GM19463 (cell line): ENCODE data around the gene MICAL3.

ENCODE experiments used
- ATAC-seq: cut with Tn5 transposase; IDR thresholded peaks from one replicate; pipeline ENCODE4 v1.9.1; 2021; ENCODE audit warnings: mild to moderate bottlenecking, moderate library complexity; ENCODE audit not compliant: unreplicated experiment

Gene MICAL3

GRCh38 chr22:17918840-17919239 is 105.5 kb downstream of the MICAL3 start:
- no peak for ATAC-seq

- no peak for ATAC-seq
Measured at GRCh38 chr22:17917490-17917983, 106.8 kb downstream of the MICAL3 start.

- ATAC-seq = no peak
Measured at GRCh38 chr22:17916226-17916889, 108.0 kb downstream of the MICAL3 start.

- ATAC-seq = no peak
Measured at GRCh38 chr22:17915676-17916075, 108.7 kb downstream of the MICAL3 start.

DNA sequence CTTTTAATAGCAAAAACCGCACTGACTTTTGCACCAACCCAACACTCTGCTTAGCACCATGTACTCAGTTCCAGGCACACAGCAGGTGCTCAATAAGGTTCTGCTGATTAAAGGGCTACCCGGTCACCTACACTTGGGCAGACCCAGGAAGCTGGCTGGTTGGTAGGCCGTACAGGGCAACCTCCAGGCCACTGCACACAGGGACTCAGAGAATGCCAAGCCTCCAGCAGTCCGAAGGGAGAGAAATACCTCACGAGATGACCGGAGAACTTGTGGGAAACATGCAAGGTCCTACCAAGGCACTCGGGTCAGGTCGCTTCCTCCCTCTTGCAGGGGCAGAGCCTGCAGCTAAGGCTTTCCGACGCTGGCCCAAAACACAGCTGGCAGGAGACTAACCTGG is 109.2 kb downstream of the MICAL3 start:
- no peak for ATAC-seq

DNA sequence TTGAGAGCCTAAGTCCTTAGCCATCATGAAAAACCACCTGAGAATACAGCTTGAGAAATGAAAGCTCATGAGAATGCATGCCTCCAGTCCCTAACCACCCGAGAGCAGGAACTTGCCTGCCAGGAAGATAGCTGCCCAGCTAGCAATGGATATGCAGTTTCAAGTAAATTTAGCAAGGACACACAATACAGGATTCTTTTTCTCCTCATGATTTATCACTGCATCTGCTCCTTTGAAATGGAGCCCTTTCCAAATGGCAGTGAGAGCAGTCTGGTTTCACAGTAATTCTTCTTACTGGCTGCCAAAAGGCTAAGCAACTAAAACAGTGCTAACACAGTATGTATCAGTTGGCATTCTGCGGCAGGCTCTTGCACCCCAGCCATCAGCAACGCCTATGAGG is 109.9 kb downstream of the MICAL3 start:
- no peak for ATAC-seq

DNA sequence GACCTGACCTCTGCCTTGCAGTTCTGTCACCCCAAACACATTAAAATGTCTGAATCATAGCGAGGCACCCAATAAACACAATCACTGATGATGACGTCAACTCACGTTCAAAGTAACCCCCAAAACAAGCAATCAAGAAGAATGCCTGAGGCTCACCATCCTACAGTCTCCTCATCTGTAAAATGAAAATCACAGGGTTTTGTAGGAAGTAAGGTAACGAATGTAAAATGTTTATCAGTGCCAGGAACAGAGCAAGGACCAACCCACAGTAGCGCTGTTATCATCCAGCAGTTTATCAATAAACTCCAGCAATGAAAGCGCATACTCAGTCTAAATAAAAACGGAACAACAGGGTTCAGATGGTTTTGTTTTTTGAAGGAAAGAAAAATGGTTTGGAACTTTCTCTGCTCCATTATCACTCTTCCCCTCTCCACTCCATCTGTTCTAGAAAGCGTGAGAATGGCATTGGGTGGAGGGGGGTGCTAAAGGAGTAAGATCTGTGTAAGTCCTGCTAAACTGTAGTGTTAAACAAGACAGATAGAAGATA is 110.5 kb downstream of the MICAL3 start:
- ATAC-seq = no peak

DNA sequence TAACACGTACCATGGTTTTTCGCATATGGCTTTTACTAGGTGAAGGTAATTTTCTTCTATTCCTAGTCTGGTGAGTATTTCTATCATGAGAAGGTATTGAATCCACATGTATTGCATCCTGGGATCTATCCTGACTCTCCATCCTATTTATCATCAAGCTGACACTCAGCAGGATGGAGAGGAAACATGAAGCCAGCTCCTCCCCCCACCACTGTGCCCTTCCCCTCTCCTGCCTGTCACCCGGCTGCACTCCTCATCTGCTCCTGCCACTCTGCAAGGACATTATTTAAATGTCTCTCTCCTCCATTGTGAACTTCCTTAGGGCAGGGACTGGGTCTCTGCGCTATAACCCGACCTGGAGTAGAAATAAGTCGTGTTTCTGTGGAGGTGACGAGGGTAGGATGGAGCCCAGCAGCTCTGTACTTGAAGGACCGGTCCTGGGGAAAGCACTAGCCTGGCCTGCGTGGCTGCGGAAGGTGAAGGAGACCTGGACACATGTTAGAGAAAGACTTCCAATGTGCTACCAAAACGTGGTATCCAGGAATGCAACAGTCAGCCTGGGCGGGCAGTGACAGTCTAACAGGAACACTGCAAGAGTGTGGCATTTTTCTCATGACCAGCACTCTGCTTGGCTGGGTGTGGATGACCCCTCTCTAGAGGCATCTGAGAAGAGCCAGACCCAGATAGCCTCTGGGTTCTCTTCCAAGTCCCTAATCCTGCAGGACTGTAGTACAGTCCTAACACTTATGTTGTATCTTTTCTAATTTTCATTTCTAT is 111.2 kb downstream of the MICAL3 start:
- ATAC-seq = no peak

- ATAC-seq = no peak
Measured at GRCh38 chr22:17911887-17912286, 112.5 kb downstream of the MICAL3 start.

- no peak for ATAC-seq
Measured at GRCh38 chr22:17911312-17911705, 113.1 kb downstream of the MICAL3 start.

DNA sequence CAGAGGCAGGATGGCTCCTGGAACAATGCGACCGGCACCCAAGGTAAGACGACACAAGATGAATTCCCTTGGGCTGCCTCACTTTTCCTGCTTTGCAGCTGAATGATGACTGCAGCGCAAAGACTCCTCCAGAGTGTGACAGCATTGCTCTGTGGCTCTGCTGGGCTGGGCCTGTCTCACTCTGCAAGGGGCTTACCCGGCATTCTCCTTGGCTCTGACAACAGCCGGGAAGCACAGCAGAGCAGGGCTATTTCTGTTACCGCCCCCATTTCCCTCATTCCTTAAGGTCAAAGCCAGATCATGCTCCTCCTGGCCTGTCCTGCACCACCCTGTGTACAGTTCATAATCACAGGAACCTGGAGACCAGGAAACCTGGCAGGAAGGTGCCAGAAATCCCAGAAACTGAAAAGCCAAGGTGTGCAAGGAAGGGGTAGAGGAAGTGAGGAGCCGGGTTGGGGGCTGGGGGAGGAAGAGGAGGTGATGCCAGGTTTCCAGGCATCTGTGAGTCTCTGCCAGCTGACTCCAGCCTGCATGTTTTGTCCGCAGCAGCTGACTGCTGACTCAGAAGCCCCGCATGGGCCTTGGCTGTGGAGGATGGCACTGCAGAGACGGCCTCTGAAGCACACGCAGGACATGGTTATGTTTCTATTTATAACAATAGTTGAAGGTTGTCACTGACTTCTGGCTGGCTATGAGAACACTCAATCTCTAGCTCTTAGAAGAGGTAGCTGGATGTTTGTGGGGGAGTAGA is 113.6 kb downstream of the MICAL3 start:
- ATAC-seq = no peak

GRCh38 chr22:17907748-17908051 is 116.7 kb downstream of the MICAL3 start:
- ATAC-seq = no peak

DNA sequence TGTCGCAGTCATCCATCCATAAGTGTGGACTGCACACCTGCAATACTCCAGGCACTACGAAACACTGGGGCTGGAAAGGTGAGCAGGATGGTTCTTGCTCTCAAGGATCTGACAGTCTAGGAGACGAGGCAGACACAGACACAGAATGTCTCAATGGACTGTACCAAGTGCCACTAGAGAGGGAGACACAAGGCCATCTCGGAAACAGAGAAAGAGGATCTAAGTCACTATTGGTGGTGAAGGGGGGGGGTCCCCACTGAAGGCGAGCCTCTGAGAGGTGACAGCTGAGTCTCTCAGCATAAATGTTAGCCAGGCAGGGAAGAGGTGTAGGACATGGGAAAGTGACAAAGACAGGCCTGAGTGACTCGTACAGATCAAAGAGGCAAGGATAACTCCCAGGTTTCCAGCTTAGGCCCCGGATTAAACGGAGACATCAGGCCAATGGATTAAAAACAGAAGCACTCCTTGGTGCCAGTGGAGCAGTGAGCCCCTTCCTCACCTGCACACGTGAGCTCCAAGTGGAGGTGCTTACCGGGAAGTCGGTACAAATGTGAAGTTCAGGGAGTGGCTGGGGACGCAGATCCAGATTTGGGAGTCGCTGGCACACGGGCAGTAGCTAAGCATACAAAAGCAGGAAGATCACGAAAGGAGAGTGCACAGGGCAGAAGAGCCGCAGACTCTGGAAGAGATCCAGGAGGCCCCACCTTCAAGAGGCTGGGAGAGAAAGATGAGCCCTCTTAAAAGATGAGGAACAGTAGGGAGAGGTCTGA is 117.2 kb downstream of the MICAL3 start:
- no peak for ATAC-seq

DNA sequence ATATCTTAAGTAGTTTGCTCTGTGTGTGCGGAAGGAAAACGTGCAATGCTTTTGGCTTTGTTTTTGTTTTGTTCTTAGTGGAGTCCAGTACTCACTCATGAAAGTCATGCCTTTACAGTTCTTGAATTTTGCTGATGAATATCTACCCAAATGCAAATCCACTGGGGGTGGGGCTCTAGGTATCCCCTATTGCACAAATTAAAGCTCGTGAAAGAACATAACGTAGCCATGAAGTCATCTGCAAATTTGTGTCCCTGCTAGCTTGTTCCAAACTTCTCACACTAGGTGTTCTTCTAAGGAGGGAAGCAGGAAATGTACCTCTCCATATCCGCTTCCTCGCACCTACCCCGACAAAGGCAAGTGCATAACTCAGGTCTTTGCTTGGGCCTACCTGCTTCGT is 118.9 kb downstream of the MICAL3 start:
- ATAC-seq = no peak

- ATAC-seq = no peak
Measured at GRCh38 chr22:17903564-17904295, 120.6 kb downstream of the MICAL3 start.

- no peak for ATAC-seq
Measured at GRCh38 chr22:17902960-17903359, 121.4 kb downstream of the MICAL3 start.

GRCh38 chr22:17898375-17898774 is 126.0 kb downstream of the MICAL3 start:
- no peak for ATAC-seq

DNA sequence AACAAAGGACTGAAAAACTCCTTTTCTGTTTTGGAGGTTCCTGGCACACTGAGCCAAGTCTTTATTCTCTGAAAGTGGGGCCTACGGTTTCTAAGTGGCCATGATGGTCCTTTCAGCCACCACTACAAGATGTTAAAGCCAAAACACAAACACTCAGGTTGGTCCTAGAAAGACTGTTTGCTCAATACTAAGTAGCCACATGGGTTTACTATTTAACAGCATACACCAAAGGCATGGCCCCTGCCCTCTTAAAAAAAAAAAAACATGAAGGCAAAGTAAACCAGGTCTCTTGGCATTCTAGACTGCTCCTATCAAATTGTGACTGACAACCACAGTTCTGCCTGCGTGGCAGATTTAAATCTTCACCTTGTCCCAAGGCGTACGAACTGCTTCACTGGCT is 126.5 kb downstream of the MICAL3 start:
- ATAC-seq = no peak

- no peak for ATAC-seq
Measured at GRCh38 chr22:17897426-17897825, 126.9 kb downstream of the MICAL3 start.

- ATAC-seq = no peak
Measured at GRCh38 chr22:17896586-17896985, 127.8 kb downstream of the MICAL3 start.
